Measurements from ENCODE around the gene CDK2AP2. TPM values are rescaled to one million over a fixed set of nuclear protein-coding genes. Genes with fewer than 3 reads are reported as not detected.

CDK2AP2 gene
- total and polyA plus RNA-seq, 2 donors (not counting 3 experiments of a cell fraction or from before 2014, with no cell fraction given), result 81.2 to 143 TPM

GRCh38 chr11:67504005-67504949 lies 3.7 kb downstream of the CDK2AP2 start:
- dilution Hi-C loops (cut with MboI; ENCODE audit: extremely low pct_ligation_motif_present, low sequenced_read_pairs) (no loop called here), intact Hi-C loops (cut with micrococcal nuclease) (loop anchor here (2.0 to 10.0 kb wide), 2 partner anchors 61 to 239 kb away; partner anchors contain the start of genes CORO1B and GRK2)
- ChIA-PET CTCF (interaction anchor here (1.2 to 2.3 kb wide), 3 partner anchors 103 to 153 kb away, joined by 3 to 20 read pairs (median 7); partner anchors contain the start of genes PPP1CA and RAD9A), POLR2A (no interaction called here)
- BruUV-seq (replicated peaks), result no TSS peak
- H3K4me2 ChIP-seq (ENCODE audit: insufficient read depth, low read length), result peak overlapping the region; percentile 62
- peak overlapping the region; percentile 56 for H2AFZ ChIP-seq (ENCODE audit: low read depth, low read length)
- peak; percentile 7 for TF ChIP-seq EZH2 (IDR thresholded peaks at IDR 0.05; ENCODE audit: borderline replicate concordance, low read depth, low read length, severe bottlenecking)
- TF ChIP-seq FOS (IDR thresholded peaks at IDR 0.05; ENCODE audit: borderline replicate concordance, insufficient read depth, low read length), result no peak
- no peak for TF ChIP-seq JUN (IDR thresholded peaks at IDR 0.05; ENCODE audit: borderline replicate concordance, insufficient read depth, insufficient read length, low read depth)
- TF ChIP-seq POLR2A (IDR thresholded peaks at IDR 0.05; ENCODE audit: low read depth, low read length), result no peak
- no peak for TF ChIP-seq GATA2 (IDR thresholded peaks at IDR 0.05; ENCODE audit: insufficient read depth, insufficient read length, low read depth, low read length)
- peak; percentile 16 for TF ChIP-seq POLR2AphosphoS5 (IDR thresholded peaks at IDR 0.05; ENCODE audit: insufficient read depth, low read depth, low read length)
- TF ChIP-seq MAX (IDR thresholded peaks at IDR 0.05; ENCODE audit: insufficient read depth, insufficient read length), result no peak
- TF ChIP-seq MYC (IDR thresholded peaks at IDR 0.05; ENCODE audit: low read depth, low read length), result no peak
- no peak for TF ChIP-seq CTCF (IDR thresholded peaks at IDR 0.05; ENCODE audit: extremely low read depth in 1 of 2, insufficient read depth in 1 of 2, low read depth in 1 of 2, low read length in 2 of 2)
- no peaks in the 10 kb centered on the region for H3K27me3 ChIP-seq (ENCODE audit: control insufficient read depth in 2 of 2, insufficient read depth in 2 of 2, low read length in 2 of 2)
- DNase-seq (ENCODE audit: low read depth, low spot score), result peak; percentile 9
- no peaks in the 10 kb centered on the region for H4K20me1 ChIP-seq (replicated peaks; ENCODE audit: control insufficient read depth, extremely low read depth, insufficient read depth, low read length)
- peaks cover 0 to 4% of the 10 kb centered on the region in 2 experiments for H3K36me3 ChIP-seq (ENCODE audit: control insufficient read depth in 2 of 2, extremely low read depth in 1 of 2, insufficient read depth in 2 of 2, low read length in 2 of 2)
- no peaks in the 10 kb centered on the region for H3K9me3 ChIP-seq (replicated peaks; ENCODE audit: control insufficient read depth, insufficient read depth, low read length)
- H3K27ac ChIP-seq (ENCODE audit: insufficient read depth, low read depth, low read length), result no peak overlapping the region
- FAIRE-seq, result no peak
- no peaks in the 10 kb centered on the region for H3K9me1 ChIP-seq (replicated peaks; ENCODE audit: control insufficient read depth, extremely low read depth, insufficient read depth, low read length)
- H3K79me2 ChIP-seq (ENCODE audit: control insufficient read depth, insufficient read depth, low read length), result peaks cover 11% of the 10 kb centered on the region
- peak overlapping the region; percentile 48 for H3K9ac ChIP-seq (replicated peaks; ENCODE audit: extremely low read depth, insufficient read depth, low read length)
- peak overlapping the region; percentile 33 to 64 (median 43) for H3K4me3 ChIP-seq (replicated peaks in 1 of 3; ENCODE audit: insufficient read depth in 1 of 3, low read depth in 1 of 3, low read length in 3 of 3)
- peaks cover 36% of the 10 kb centered on the region for H3K4me1 ChIP-seq (ENCODE audit: control insufficient read depth, extremely low read depth, insufficient read depth, low read length)

Data from endothelial cell of umbilical vein (primary cell).